ENCODE measurements around the gene SHH.

The SHH gene

DNA sequence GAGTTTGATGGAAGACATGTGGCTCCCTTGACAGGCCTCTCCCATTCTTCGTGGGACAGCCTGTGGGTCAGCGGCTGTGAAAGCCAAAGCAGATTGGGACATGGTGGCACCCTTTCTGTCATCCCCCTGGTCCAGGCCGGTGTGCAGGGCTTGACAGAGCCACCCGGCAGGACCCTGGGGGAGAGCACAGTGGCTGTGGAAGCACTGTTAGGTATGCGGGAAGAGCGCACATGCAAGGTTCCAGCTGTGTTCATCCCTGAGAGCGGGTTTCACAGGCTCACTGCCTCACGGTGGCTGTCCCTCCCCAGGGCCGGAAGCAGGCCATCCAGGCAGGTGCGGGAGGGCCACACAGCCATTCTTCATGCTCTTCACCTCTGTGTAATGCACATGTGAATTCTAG lies 29.8 kb downstream of the SHH start:
- no CpG with 5 or more reads among the region's 10 CpGs for WGBS (ENCODE audit: insufficient coverage, insufficient read length)
- 0 out of 2 replicates have a peak, but pooled peaks cover 4% of the 10 kb centered on the region for H3K36me3 ChIP-seq (ENCODE audit: control insufficient read depth, insufficient read depth, low read length)
- 0 out of 2 replicates have a peak, but pooled peaks cover 1% of the 10 kb centered on the region for H3K4me1 ChIP-seq (ENCODE audit: control insufficient read depth, insufficient read depth, low read length)
- no peak overlapping the region for H3K4me3 ChIP-seq (ENCODE audit: low read length)
- DNase-seq (ENCODE audit: low read depth, low spot score) = no peak
- H3K27ac ChIP-seq (ENCODE audit: low read length) = no peak overlapping the region
- H3K9me3 ChIP-seq (ENCODE audit: control insufficient read depth, insufficient read depth, low read length) = no peaks in the 10 kb centered on the region
- H3K27me3 ChIP-seq (ENCODE audit: control insufficient read depth, insufficient read depth, low read length) = peaks cover 3% of the 10 kb centered on the region; the same call in 1 of the 2 replicates

DNA sequence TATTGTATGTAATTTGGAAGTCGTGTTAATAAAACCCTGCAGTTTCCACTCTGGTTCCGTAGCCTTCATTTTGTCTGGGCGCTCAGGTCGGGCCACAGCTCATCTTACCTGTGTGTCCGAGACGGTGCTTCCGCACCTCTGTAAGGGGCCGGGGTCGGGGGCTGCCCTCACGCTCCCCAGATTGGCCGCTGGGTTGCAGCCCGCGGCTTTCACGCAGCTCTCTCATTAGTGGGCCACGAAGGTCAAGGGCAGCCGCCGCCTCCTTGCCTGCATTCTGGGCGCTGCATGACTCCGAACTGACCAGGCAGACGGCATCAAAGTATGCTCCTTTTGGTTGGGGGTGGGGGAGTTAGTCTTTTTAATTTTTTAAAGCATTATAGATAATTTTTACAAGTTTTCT lies 30.8 kb downstream of the SHH start:
- no peak overlapping the region for H3K4me3 ChIP-seq (ENCODE audit: low read length)
- no peak overlapping the region for H3K27ac ChIP-seq (ENCODE audit: low read length)
- H3K9me3 ChIP-seq (ENCODE audit: control insufficient read depth, insufficient read depth, low read length) = no peaks in the 10 kb centered on the region
- peaks cover 9% of the 10 kb centered on the region; the same call in 1 of the 2 replicates for H3K36me3 ChIP-seq (ENCODE audit: control insufficient read depth, insufficient read depth, low read length)
- no CpG with 5 or more reads among the region's 20 CpGs for WGBS (ENCODE audit: insufficient coverage, insufficient read length)
- no peak for DNase-seq (ENCODE audit: low read depth, low spot score)
- H3K27me3 ChIP-seq (ENCODE audit: control insufficient read depth, insufficient read depth, low read length) = no peaks in the 10 kb centered on the region
- H3K4me1 ChIP-seq (ENCODE audit: control insufficient read depth, insufficient read depth, low read length) = 0 out of 2 replicates have a peak, but pooled peaks cover 1% of the 10 kb centered on the region

DNA sequence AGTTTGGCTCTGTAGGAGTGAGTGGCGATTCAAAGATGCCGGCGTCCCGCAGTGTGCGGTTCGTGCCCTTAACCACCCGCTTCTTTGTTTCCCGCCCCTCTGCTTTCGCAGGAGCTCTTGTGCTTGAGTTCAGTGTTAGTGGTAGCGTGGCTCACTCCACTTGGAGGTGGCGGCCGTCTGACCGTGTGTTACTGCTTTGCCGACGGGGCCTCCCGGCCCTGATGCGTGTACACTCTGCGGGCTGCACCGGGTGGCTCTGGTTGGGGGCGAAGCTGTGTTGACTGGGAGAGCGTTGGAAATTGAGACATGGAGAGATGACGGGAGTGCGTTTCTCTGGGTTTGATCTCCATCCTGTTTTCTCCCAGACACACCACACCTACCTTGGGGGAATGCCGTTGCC lies 31.4 kb downstream of the SHH start:
- H3K27me3 ChIP-seq (ENCODE audit: control insufficient read depth, insufficient read depth, low read length) = no peaks in the 10 kb centered on the region
- H3K4me1 ChIP-seq (ENCODE audit: control insufficient read depth, insufficient read depth, low read length) = 0 out of 2 replicates have a peak, but pooled peaks cover 1% of the 10 kb centered on the region
- DNase-seq (ENCODE audit: low read depth, low spot score) = no peak
- no peak overlapping the region for H3K4me3 ChIP-seq (ENCODE audit: low read length)
- no peaks in the 10 kb centered on the region for H3K9me3 ChIP-seq (ENCODE audit: control insufficient read depth, insufficient read depth, low read length)
- H3K27ac ChIP-seq (ENCODE audit: low read length) = no peak overlapping the region
- WGBS (ENCODE audit: insufficient coverage, insufficient read length) = no CpG with 5 or more reads among the region's 24 CpGs
- peaks cover 11% of the 10 kb centered on the region; the same call in 1 of the 2 replicates for H3K36me3 ChIP-seq (ENCODE audit: control insufficient read depth, insufficient read depth, low read length)

DNA sequence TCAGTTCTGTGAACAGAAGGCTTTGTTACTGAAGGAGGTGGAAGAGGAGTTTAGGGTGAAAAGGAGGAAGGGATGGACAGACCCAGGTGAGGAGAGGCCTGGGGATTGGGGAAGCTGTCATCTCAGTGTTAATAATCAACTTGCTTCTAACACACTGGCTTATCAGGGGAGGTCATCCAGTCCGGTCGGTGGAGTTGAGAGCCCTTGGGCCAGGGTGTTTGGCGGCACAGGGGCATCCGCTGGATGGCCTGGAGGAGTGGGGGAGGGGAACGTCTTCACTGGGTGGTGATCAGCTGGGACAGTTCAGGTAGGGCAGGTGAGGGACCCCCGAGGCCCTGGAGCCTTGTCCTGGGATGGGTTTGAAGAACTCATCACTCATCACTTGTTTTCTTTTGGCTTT lies 33.9 kb downstream of the SHH start:
- Histone ChIP-seq H3K4me3 (ENCODE audit: low read length) (no peak overlapping the region), H3K36me3 (ENCODE audit: control insufficient read depth, insufficient read depth, low read length) (peaks cover 22% of the 10 kb centered on the region; the same call in 1 of the 2 replicates), H3K27me3 (ENCODE audit: control insufficient read depth, insufficient read depth, low read length) (no peaks in the 10 kb centered on the region), H3K4me1 (ENCODE audit: control insufficient read depth, insufficient read depth, low read length) (0 out of 2 replicates have a peak, but pooled peaks cover 1% of the 10 kb centered on the region), H3K27ac (ENCODE audit: low read length) (no peak overlapping the region), H3K9me3 (ENCODE audit: control insufficient read depth, insufficient read depth, low read length) (no peaks in the 10 kb centered on the region)
- no peak for DNase-seq (ENCODE audit: low read depth, low spot score)
- WGBS (ENCODE audit: insufficient coverage, insufficient read length) = no CpG with 5 or more reads among the region's 6 CpGs

DNA sequence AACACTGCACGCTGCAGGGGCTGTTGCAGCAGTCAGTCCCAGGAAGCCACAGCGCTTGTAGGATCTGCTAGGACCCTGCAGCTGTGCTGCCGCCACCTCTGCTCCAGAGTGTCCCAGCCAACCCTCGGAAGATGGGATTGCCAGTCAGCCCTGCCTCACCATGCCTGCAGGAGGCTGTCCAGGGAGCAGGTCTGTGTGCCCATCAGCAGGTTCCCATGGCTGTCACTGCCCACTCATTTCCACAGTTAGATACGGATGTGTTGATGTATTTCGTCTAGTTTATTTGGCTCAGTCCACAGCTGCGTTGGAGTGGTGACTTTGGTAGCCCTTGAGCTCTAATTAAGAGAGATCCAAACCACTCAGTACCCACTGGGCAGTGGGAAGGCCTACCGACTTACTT lies 35.7 kb downstream of the SHH start:
- no peak for DNase-seq (ENCODE audit: low read depth, low spot score)
- no CpG with 5 or more reads among the region's 8 CpGs for WGBS (ENCODE audit: insufficient coverage, insufficient read length)
- peaks cover 22% of the 10 kb centered on the region; the same call in 1 of the 2 replicates for H3K36me3 ChIP-seq (ENCODE audit: control insufficient read depth, insufficient read depth, low read length)
- no peaks in the 10 kb centered on the region for H3K4me1 ChIP-seq (ENCODE audit: control insufficient read depth, insufficient read depth, low read length)
- no peaks in the 10 kb centered on the region for H3K27me3 ChIP-seq (ENCODE audit: control insufficient read depth, insufficient read depth, low read length)
- H3K4me3 ChIP-seq (ENCODE audit: low read length) = no peak overlapping the region
- no peaks in the 10 kb centered on the region for H3K9me3 ChIP-seq (ENCODE audit: control insufficient read depth, insufficient read depth, low read length)
- H3K27ac ChIP-seq (ENCODE audit: low read length) = no peak overlapping the region

DNA sequence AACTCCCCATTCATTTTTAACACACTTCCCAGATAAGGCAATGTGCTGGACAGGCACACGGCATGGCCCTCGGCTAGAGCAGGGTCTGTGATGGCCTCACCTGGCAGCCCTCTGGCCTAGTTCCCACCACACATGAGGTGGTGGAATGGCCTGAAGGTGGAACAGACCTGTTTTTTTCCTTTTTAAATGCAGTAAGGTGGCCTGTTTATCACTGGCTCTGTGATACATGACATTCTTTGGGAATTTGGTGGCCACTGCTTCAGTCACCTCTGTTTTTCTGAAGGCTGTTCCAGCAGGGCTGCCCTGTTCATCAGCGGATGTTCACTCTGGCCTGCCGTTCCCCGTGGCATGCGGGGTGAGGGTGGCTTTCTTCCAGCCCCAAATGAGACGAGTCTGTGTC lies 36.6 kb downstream of the SHH start:
- H3K36me3 ChIP-seq (ENCODE audit: control insufficient read depth, insufficient read depth, low read length) = peaks cover 22% of the 10 kb centered on the region; the same call in 1 of the 2 replicates
- no peak for DNase-seq (ENCODE audit: low read depth, low spot score)

DNA sequence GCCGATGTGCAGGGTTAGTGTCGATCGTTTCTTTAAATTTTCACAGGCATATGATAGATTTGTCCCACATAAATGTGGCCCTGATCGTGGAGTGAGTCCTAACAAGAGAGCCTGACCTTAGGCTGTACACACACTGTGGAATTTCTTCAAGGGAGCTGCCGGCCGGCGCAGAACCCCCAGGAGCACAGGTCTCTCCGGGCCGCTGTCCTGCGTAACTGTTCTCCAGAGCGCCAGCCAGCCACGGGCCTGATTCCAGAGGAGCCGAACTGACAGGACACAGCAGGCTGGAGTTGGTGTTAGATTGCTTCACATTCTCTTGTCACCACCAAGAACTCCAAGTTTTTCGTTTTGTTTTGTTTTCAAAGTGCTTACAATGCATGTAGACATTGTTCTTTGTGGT lies 37.3 kb downstream of the SHH start:
- no peaks in the 10 kb centered on the region for H3K9me3 ChIP-seq (ENCODE audit: control insufficient read depth, insufficient read depth, low read length)
- H3K27ac ChIP-seq (ENCODE audit: low read length) = no peak overlapping the region
- no peaks in the 10 kb centered on the region for H3K27me3 ChIP-seq (ENCODE audit: control insufficient read depth, insufficient read depth, low read length)
- H3K4me3 ChIP-seq (ENCODE audit: low read length) = no peak overlapping the region
- no peaks in the 10 kb centered on the region for H3K4me1 ChIP-seq (ENCODE audit: control insufficient read depth, insufficient read depth, low read length)
- peaks cover 22% of the 10 kb centered on the region; the same call in 1 of the 2 replicates for H3K36me3 ChIP-seq (ENCODE audit: control insufficient read depth, insufficient read depth, low read length)
- DNase-seq (ENCODE audit: low read depth, low spot score) = no peak
- no CpG with 5 or more reads among the region's 14 CpGs for WGBS (ENCODE audit: insufficient coverage, insufficient read length)

More for the DNA sequence above, 36.6 kb downstream of the SHH start:
- WGBS (ENCODE audit: insufficient coverage, insufficient read length) = no CpG with 5 or more reads among the region's 7 CpGs
- H3K9me3 ChIP-seq (ENCODE audit: control insufficient read depth, insufficient read depth, low read length) = no peaks in the 10 kb centered on the region
- H3K27me3 ChIP-seq (ENCODE audit: control insufficient read depth, insufficient read depth, low read length) = no peaks in the 10 kb centered on the region
- no peak overlapping the region for H3K27ac ChIP-seq (ENCODE audit: low read length)
- H3K4me3 ChIP-seq (ENCODE audit: low read length) = no peak overlapping the region
- H3K4me1 ChIP-seq (ENCODE audit: control insufficient read depth, insufficient read depth, low read length) = no peaks in the 10 kb centered on the region

DNA sequence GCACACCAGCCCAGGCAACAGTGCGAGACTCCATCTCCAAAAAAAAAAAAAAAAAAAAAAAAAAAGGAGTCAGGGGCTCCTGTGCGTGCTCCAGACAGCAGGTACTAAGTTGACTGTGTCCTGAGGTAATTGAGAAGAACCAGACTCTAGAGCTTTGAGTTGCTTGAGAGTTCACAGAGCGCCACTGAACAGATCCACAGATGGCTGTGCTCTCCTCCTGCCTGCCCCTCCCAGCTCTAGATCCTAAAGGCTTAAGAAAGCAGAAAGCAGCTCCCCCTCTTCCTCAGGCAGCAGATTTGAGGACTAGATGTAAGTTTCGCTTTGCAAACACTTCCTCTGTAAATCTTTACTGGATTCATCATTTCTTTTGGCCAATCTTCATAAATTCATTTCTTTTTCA lies 38.7 kb downstream of the SHH start:
- Histone ChIP-seq H3K36me3 (ENCODE audit: control insufficient read depth, insufficient read depth, low read length) (peaks cover 22% of the 10 kb centered on the region; the same call in 1 of the 2 replicates), H3K27me3 (ENCODE audit: control insufficient read depth, insufficient read depth, low read length) (no peaks in the 10 kb centered on the region), H3K9me3 (ENCODE audit: control insufficient read depth, insufficient read depth, low read length) (no peaks in the 10 kb centered on the region), H3K4me1 (ENCODE audit: control insufficient read depth, insufficient read depth, low read length) (no peaks in the 10 kb centered on the region), H3K27ac (ENCODE audit: low read length) (no peak overlapping the region), H3K4me3 (ENCODE audit: low read length) (no peak overlapping the region)
- WGBS (ENCODE audit: insufficient coverage, insufficient read length) = no CpG with 5 or more reads among the region's 4 CpGs
- DNase-seq (ENCODE audit: low read depth, low spot score) = no peak

DNA sequence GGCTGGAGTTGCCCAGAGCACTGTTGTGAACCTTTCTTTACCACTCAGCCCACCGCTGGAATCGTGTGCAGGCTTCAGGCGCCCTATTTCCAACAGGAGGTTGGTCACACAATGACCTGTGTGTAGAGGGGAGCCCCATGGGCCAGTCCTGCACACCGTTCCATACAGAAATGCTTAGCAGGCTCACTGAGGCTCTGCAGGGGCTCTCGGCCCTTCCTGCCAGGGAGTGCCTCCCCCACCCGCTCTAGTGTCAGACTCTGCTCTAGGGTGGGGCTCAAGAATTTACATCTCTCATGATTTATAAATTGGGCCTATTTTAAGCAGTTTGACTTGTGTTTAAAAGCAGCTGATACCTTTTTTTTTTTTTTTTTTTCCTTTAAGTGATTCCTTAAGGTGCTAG lies 42.0 kb downstream of the SHH start:
- no peaks in the 10 kb centered on the region for H3K9me3 ChIP-seq (ENCODE audit: control insufficient read depth, insufficient read depth, low read length)
- DNase-seq (ENCODE audit: low read depth, low spot score) = no peak
- H3K36me3 ChIP-seq (ENCODE audit: control insufficient read depth, insufficient read depth, low read length) = peaks cover 7% of the 10 kb centered on the region; the same call in 1 of the 2 replicates
- H3K4me1 ChIP-seq (ENCODE audit: control insufficient read depth, insufficient read depth, low read length) = no peaks in the 10 kb centered on the region
- H3K4me3 ChIP-seq (ENCODE audit: low read length) = no peak overlapping the region
- H3K27me3 ChIP-seq (ENCODE audit: control insufficient read depth, insufficient read depth, low read length) = no peaks in the 10 kb centered on the region
- no peak overlapping the region for H3K27ac ChIP-seq (ENCODE audit: low read length)
- no CpG with 5 or more reads among the region's 6 CpGs for WGBS (ENCODE audit: insufficient coverage, insufficient read length)

DNA sequence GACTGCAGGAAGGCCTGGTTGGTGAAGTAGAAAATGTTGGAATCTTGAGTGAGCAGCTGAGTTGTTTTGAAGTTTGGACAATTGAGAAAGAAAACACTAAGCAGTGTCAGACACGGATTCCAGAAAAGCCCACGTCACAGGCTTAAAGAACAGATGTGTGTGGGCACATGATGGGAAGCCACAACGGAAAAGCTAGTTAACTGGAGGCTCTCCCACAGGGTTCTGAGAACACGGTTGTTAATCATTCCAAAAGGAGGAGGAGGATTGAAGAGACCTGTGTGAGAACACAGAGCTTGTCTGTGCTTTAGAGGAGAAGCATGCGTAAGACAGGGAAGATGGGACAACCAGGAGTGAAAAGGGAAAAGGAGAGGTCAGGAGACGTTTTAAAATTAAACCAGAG lies 42.6 kb downstream of the SHH start:
- no peak overlapping the region for H3K27ac ChIP-seq (ENCODE audit: low read length)
- H3K36me3 ChIP-seq (ENCODE audit: control insufficient read depth, insufficient read depth, low read length) = peaks cover 3% of the 10 kb centered on the region; the same call in 1 of the 2 replicates
- H3K9me3 ChIP-seq (ENCODE audit: control insufficient read depth, insufficient read depth, low read length) = no peaks in the 10 kb centered on the region
- WGBS (ENCODE audit: insufficient coverage, insufficient read length) = no CpG with 5 or more reads among the region's 6 CpGs
- no peaks in the 10 kb centered on the region for H3K27me3 ChIP-seq (ENCODE audit: control insufficient read depth, insufficient read depth, low read length)
- DNase-seq (ENCODE audit: low read depth, low spot score) = no peak
- no peaks in the 10 kb centered on the region for H3K4me1 ChIP-seq (ENCODE audit: control insufficient read depth, insufficient read depth, low read length)
- H3K4me3 ChIP-seq (ENCODE audit: low read length) = no peak overlapping the region

Data from iPS DF 6.9 (cell line).